ENCODE measurements around the gene SCN4B. TPM values are rescaled to one million over a fixed set of nuclear protein-coding genes. Genes with fewer than 3 reads are reported as not detected.

SCN4B gene
- total and polyA plus RNA-seq, 2 of the 8 experiments (the other 6 are each of a cell fraction or from before 2014, with no cell fraction given) = 2.8 to 4.9 TPM

DNA sequence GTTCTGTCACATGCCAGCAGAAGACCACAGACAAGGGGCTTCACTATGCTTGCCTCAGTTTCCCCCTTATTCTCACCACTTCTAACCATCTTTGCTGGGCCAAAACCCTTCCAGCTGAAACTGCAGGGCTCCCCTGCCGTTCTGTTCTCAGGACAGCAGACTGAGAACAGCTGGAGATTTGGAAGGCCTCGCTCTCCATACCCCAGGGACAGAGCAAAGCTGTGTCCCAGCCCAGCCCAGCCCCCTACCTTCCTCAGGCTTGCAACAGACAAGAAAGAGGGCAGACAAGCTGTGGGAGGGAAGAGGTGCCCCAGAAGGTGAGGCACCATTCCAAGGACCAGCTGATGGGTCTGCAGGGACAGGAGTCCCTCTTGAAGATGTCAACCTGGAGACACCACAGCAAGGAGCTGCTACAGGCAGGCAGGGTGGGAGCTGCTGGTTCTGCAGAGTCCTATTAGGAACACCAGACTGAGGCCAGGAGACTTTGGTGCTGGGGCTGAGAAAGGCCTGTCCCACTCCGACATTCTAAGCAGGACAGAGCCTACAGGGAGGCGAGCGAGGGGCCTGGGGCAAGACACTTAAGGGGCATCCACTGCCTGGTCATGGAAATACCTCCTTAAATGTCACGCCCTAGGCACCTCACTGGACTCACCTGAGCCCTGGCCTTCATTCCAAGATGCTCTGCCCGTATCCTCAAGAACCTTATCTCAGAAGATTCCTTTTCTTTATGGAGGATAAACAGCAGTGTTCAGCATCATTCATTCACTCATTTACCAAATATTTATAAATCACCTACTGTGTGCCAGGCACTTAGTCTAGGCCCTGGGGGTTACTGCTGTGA lies 16.9 kb upstream of the SCN4B start:
- Histone ChIP-seq H3K79me1 (ENCODE audit: low read depth, low read length) (no peaks in the 10 kb centered on the region), H3K4me2 (ENCODE audit: insufficient read depth in 1 of 2, low read depth in 2 of 2, low read length in 2 of 2) (no peak overlapping the region), H2BK120ac (replicated peaks; ENCODE audit: low read depth, low read length) (no peak overlapping the region), H2BK20ac (ENCODE audit: low read length) (no peak overlapping the region), H4K5ac (ENCODE audit: insufficient read length, low read depth, low read length) (no peak overlapping the region), H2BK15ac (ENCODE audit: low read length) (no peak overlapping the region), H3K9me3 (ENCODE audit: insufficient read depth in 2 of 2, low read depth in 1 of 2, low read length in 1 of 2) (no peaks in the 10 kb centered on the region), H3K4ac (replicated peaks; ENCODE audit: insufficient read length, low read depth, low read length) (no peak overlapping the region), H3K36me3 (ENCODE audit: control insufficient read depth in 2 of 4, insufficient read depth in 4 of 4, low read length in 3 of 4) (no peaks in the 10 kb centered on the region), H4K8ac (ENCODE audit: extremely low read depth, insufficient read depth, low read length) (no peak overlapping the region), H2AK5ac (ENCODE audit: low read depth, low read length) (no peak overlapping the region), H3K4me3 (ENCODE audit: extremely low read depth in 1 of 4, insufficient read depth in 2 of 4, low read depth in 3 of 4, low read length in 4 of 4) (no peak overlapping the region), H4K91ac (replicated peaks; ENCODE audit: insufficient read length, low read length) (no peak overlapping the region), H3K56ac (replicated peaks; ENCODE audit: insufficient read length, low read depth, low read length) (no peak overlapping the region), H3K79me2 (ENCODE audit: control insufficient read depth in 1 of 2, insufficient read depth in 2 of 2, low read length in 2 of 2) (no peaks in the 10 kb centered on the region), H3K14ac (ENCODE audit: insufficient read length) (no peak overlapping the region), H4K20me1 (replicated peaks in 1 of 2; ENCODE audit: control insufficient read depth in 1 of 2, insufficient read depth in 2 of 2, low read length in 2 of 2) (no peaks in the 10 kb centered on the region), H3K23me2 (ENCODE audit: low read depth, low read length) (peaks cover 2% of the 10 kb centered on the region), H3K27me3 (replicated peaks in 1 of 4; ENCODE audit: control insufficient read depth in 3 of 4, extremely low read depth in 1 of 4, insufficient read depth in 3 of 4, low read length in 3 of 4) (peaks cover 6 to 74% (median 52%) of the 10 kb centered on the region in 4 experiments), H3K9ac (replicated peaks in 1 of 4; ENCODE audit: extremely low read depth in 1 of 4, low read depth in 3 of 4, low read length in 3 of 4) (no peak overlapping the region), H3K27ac (ENCODE audit: low read depth, low read length) (no peak overlapping the region), H2BK5ac (ENCODE audit: low read depth, low read length) (no peak overlapping the region), H3K4me1 (replicated peaks in 1 of 4; ENCODE audit: control insufficient read depth in 3 of 4, insufficient read depth in 4 of 4, low read length in 3 of 4) (peaks cover 2 to 18% (median 7%) of the 10 kb centered on the region in 4 experiments), H2BK12ac (ENCODE audit: low read depth, low read length) (no peak overlapping the region; the same call in 1 of the 2 replicates), H3K18ac (ENCODE audit: extremely low read depth, low read length) (no peak overlapping the region), H2AFZ (ENCODE audit: low read length) (no peak overlapping the region), H3K23ac (ENCODE audit: insufficient read length) (no peak overlapping the region)
- ChIA-PET CTCF (ENCODE audit: partially characterized antibody) (interaction anchor here (0.5 to 8.7 kb wide), 6 partner anchors 12 to 225 kb away, joined by 3 to 245 read pairs (median 6); partner anchors contain the start of gene SCN4B), POLR2A (ENCODE audit: partially characterized antibody) (interaction anchor here (0.9 to 1.9 kb wide), 3 partner anchors 14 to 21 kb away, joined by 3 to 7 read pairs (median 4); partner anchors contain the start of gene SCN4B)
- WGBS, 2 experiments (ENCODE audit: extremely low coverage in 1 of 2, insufficient coverage in 1 of 2, insufficient read length in 1 of 2, insufficient replicate concordance in 2 of 2, low coverage in 1 of 2, low lambda C conversion rate in 2 of 2, missing lambda C conversion rate in 1 of 2) = 82% methylated on average over 7 of the region's 7 CpGs; no CpG with 5 or more reads in 1 of the 2 experiments
- DNase-seq (ENCODE audit: low read depth in 1 of 2, low spot score in 2 of 2) (no peak), FAIRE-seq (no peak)
- TF ChIP-seq EZH2 (IDR thresholded peaks at IDR 0.05; ENCODE audit: low read depth, low read length, severe bottlenecking) = no peak
- TF ChIP-seq POLR2AphosphoS5 (IDR thresholded peaks at IDR 0.05; ENCODE audit: low read depth, low read length) = no peak
- TF ChIP-seq SIN3A (conservative IDR thresholded peaks at IDR 0.05 in 1 of 2, IDR thresholded peaks at IDR 0.05 in 1 of 2; ENCODE audit: low read depth in 1 of 2, low read length in 2 of 2) = no peak
- TF ChIP-seq TEAD4 (IDR thresholded peaks at IDR 0.05; ENCODE audit: low read depth, low read length) = no peak
- TF ChIP-seq RXRA (IDR thresholded peaks at IDR 0.05; ENCODE audit: insufficient read depth, low read depth, low read length) = no peak
- TF ChIP-seq JUN (IDR thresholded peaks at IDR 0.05; ENCODE audit: low read depth, low read length) = no peak

Data from H1 (cell line).